Neural progenitor cell (in vitro differentiated cells): ENCODE measurements around the gene PDILT. TPM values are rescaled to one million over a fixed set of nuclear protein-coding genes. Genes with fewer than 3 reads are reported as not detected.
"Not testable (repeated sequence)": the region's sequence is repeated elsewhere in the genome, so short reads cannot be mapped to it uniquely, and the experiment has no call there.

ENCODE experiments used
- DNase-seq: peaks from one replicate; pipeline ENCODE4 v3.0.0-alpha.2; 2016; ENCODE audit warnings: low spot score
- H2AFZ ChIP-seq: fragments of 200-600 bp; sonication (generic); replicated peaks from 2 replicates; pipeline ENCODE4 v1.6.1; 2016; ENCODE audit warnings: antibody characterized with exemption
- H3F3A ChIP-seq: fragments of 200-600 bp; sonication (generic); 2 replicates; pipeline ENCODE4 v1.6.1; 2016; ENCODE audit warnings: antibody characterized with exemption, low read depth
- H3K27ac ChIP-seq: fragments of 200-600 bp; sonication (generic); 2 replicates; pipeline ENCODE4 v1.5.1; 2016; ENCODE audit warnings: mild to moderate bottlenecking
- H3K27me3 ChIP-seq: fragments of 200-600 bp; sonication (generic); 2 replicates; pipeline ENCODE4 v1.6.1; 2016; ENCODE audit warnings: mild to moderate bottlenecking, moderate library complexity
- H3K36me3 ChIP-seq: fragments of 200-600 bp; sonication (generic); 2 replicates; pipeline ENCODE4 v1.5.1; 2016
- H3K4me1 ChIP-seq: fragments of 200-600 bp; sonication (generic); 2 replicates; pipeline ENCODE4 v1.6.1; 2016; ENCODE audit warnings: mixed run types
- H3K4me2 ChIP-seq: fragments of 200-600 bp; sonication (generic); 2 replicates; pipeline ENCODE4 v1.6.1; 2016
- H3K4me3 ChIP-seq: fragments of 200-600 bp; sonication (generic); 2 replicates; pipeline ENCODE4 v1.5.1; 2016
- H3K79me2 ChIP-seq: fragments of 200-600 bp; sonication (generic); 2 replicates; pipeline ENCODE4 v1.6.1; 2016; ENCODE audit warnings: low read depth
- H3K9ac ChIP-seq: fragments of 200-600 bp; sonication (generic); 2 replicates; pipeline ENCODE4 v1.6.1; 2016
- H3K9me3 ChIP-seq: fragments of 200-600 bp; sonication (generic); 2 replicates; pipeline ENCODE4 v1.5.1; 2016; ENCODE audit warnings: low read depth
- H4K20me1 ChIP-seq: fragments of 200-600 bp; sonication (generic); 2 replicates; pipeline ENCODE4 v1.6.1; 2016; ENCODE audit warnings: low read depth
- H3K27ac Mint-ChIP-seq: 3 replicates; pipeline ENCODE4 v1.8.0; 2021; ENCODE audit warnings: mixed read lengths
- H3K27me3 Mint-ChIP-seq: 2 replicates; pipeline ENCODE4 v1.8.0; 2022; ENCODE audit warnings: low read depth, mild to moderate bottlenecking, inconsistent platforms, moderate library complexity, mixed read lengths; ENCODE audit not compliant: insufficient read depth
- H3K36me3 Mint-ChIP-seq: 3 replicates; pipeline ENCODE4 v1.8.0; 2021; ENCODE audit warnings: mixed read lengths
- H3K4me1 Mint-ChIP-seq: 3 replicates; pipeline ENCODE4 v1.8.0; 2021; ENCODE audit warnings: mixed read lengths
- H3K4me3 Mint-ChIP-seq: 3 replicates; pipeline ENCODE4 v1.8.0; 2021; ENCODE audit warnings: mild to moderate bottlenecking, moderate library complexity, mixed read lengths
- H3K9me3 Mint-ChIP-seq: 3 replicates; pipeline ENCODE4 v1.8.0; 2020; ENCODE audit warnings: mixed read lengths
- CTCF ChIP-seq: fragments of 200-600 bp; sonication (generic); IDR thresholded peaks from 2 replicates; pipeline ENCODE4 v1.5.1; 2017; ENCODE audit warnings: antibody characterized with exemption, mild to moderate bottlenecking
- EZH2 ChIP-seq: fragments of 200-600 bp; sonication (generic); IDR thresholded peaks from 2 replicates; pipeline ENCODE4 v1.6.1; 2017; ENCODE audit warnings: antibody characterized with exemption, mild to moderate bottlenecking, moderate library complexity
- EZH2phosphoT487 ChIP-seq: fragments of 200-600 bp; sonication (generic); IDR thresholded peaks from 2 replicates; pipeline ENCODE4 v1.6.1; 2017; ENCODE audit warnings: antibody characterized with exemption
- total RNA-seq: library from RNA; depleted of rRNA; stranded (reverse); fragments of >200 nt; gene quantifications from 2 replicates; pipeline ENCODE4 v1.2.3, GENCODE V29; 2015; ENCODE audit warnings: low replicate concordance

The PDILT gene
- total RNA-seq, 1 donor from 2014 or later: not detected

GRCh38 chr16:20315764-20316163 lies 88.8 kb downstream of the PDILT start:
- H3K9me3 Mint-ChIP-seq: no peaks in the 10 kb centered on the region
- DNase-seq: no peak
- Histone ChIP-seq H3K9ac (no peak overlapping the region), H3K79me2 (no peaks in the 10 kb centered on the region), H3F3A (no peaks in the 10 kb centered on the region), H3K27me3 (no peaks in the 10 kb centered on the region), H3K27ac (no peak overlapping the region), H3K4me3 (no peak overlapping the region), H4K20me1 (no peaks in the 10 kb centered on the region), H3K9me3 (no peaks in the 10 kb centered on the region), H3K36me3 (no peaks in the 10 kb centered on the region), H2AFZ (no peak overlapping the region), H3K4me1 (no peaks in the 10 kb centered on the region), H3K4me2 (no peak overlapping the region)
- no peak overlapping the region for H3K4me3 Mint-ChIP-seq
- peaks cover 6% of the 10 kb centered on the region for H3K27me3 Mint-ChIP-seq
- H3K36me3 Mint-ChIP-seq: no peaks in the 10 kb centered on the region
- H3K4me1 Mint-ChIP-seq: no peaks in the 10 kb centered on the region
- no peak overlapping the region for H3K27ac Mint-ChIP-seq
- TF ChIP-seq EZH2phosphoT487: no peak
- TF ChIP-seq CTCF: no peak
- TF ChIP-seq EZH2: no peak

- Mint-ChIP-seq H3K9me3 (no peaks in the 10 kb centered on the region), H3K27me3 (peaks cover 5% of the 10 kb centered on the region), H3K4me1 (no peaks in the 10 kb centered on the region), H3K4me3 (no peak overlapping the region), H3K27ac (no peak overlapping the region), H3K36me3 (no peaks in the 10 kb centered on the region)
- Histone ChIP-seq H3K4me2 (no peak overlapping the region), H2AFZ (no peak overlapping the region), H4K20me1 (no peaks in the 10 kb centered on the region), H3K79me2 (no peaks in the 10 kb centered on the region), H3F3A (no peaks in the 10 kb centered on the region), H3K9ac (no peak overlapping the region), H3K4me1 (no peaks in the 10 kb centered on the region), H3K27ac (no peak overlapping the region), H3K9me3 (no peaks in the 10 kb centered on the region), H3K36me3 (no peaks in the 10 kb centered on the region), H3K4me3 (no peak overlapping the region), H3K27me3 (no peaks in the 10 kb centered on the region)
- no peak for TF ChIP-seq CTCF
- no peak for TF ChIP-seq EZH2phosphoT487
- TF ChIP-seq EZH2: no peak
- DNase-seq: no peak
Observed at GRCh38 chr16:20314575-20314974, 90.0 kb downstream of the PDILT start.

- Histone ChIP-seq H2AFZ (no peak overlapping the region), H3K9ac (no peak overlapping the region), H3K36me3 (no peaks in the 10 kb centered on the region), H3F3A (no peaks in the 10 kb centered on the region), H3K79me2 (no peaks in the 10 kb centered on the region), H4K20me1 (no peaks in the 10 kb centered on the region), H3K27ac (no peak overlapping the region), H3K4me1 (no peaks in the 10 kb centered on the region), H3K4me2 (no peak overlapping the region), H3K4me3 (no peak overlapping the region), H3K27me3 (no peaks in the 10 kb centered on the region), H3K9me3 (no peaks in the 10 kb centered on the region)
- DNase-seq: no peak
- TF ChIP-seq EZH2 (no peak), EZH2phosphoT487 (no peak), CTCF (no peak)
- Mint-ChIP-seq H3K27me3 (peaks cover 4% of the 10 kb centered on the region), H3K4me1 (no peaks in the 10 kb centered on the region), H3K9me3 (no peaks in the 10 kb centered on the region), H3K27ac (no peak overlapping the region), H3K4me3 (no peak overlapping the region), H3K36me3 (no peaks in the 10 kb centered on the region)
Observed at GRCh38 chr16:20313741-20314140, 90.8 kb downstream of the PDILT start.

GRCh38 chr16:20312536-20313095 lies 91.9 kb downstream of the PDILT start:
- not testable (repeated sequence) for H3K4me3 Mint-ChIP-seq

More at GRCh38 chr16:20312536-20313095, 91.9 kb downstream of the PDILT start:
- H4K20me1 ChIP-seq, H3K4me2 ChIP-seq, H2AFZ ChIP-seq, H3K36me3 ChIP-seq, H3K9ac ChIP-seq, DNase-seq, H3K4me1 ChIP-seq, H3F3A ChIP-seq, H3K4me3 ChIP-seq, H3K79me2 ChIP-seq, H3K9me3 ChIP-seq, H3K27me3 ChIP-seq, H3K36me3 Mint-ChIP-seq, H3K4me1 Mint-ChIP-seq, H3K27me3 Mint-ChIP-seq, H3K27ac ChIP-seq, H3K27ac Mint-ChIP-seq, H3K9me3 Mint-ChIP-seq: not testable (repeated sequence)
